CD4-positive, alpha-beta T cell (primary cell): ENCODE data around the gene LCN1. TPM values are rescaled to one million over a fixed set of nuclear protein-coding genes. Genes with fewer than 3 reads are reported as not detected.

Source experiments
- ATAC-seq: fragments of 200-7000 bp; cut with Tn5 transposase; one replicate; pipeline ENCODE4 v1.10.0; 2022; ENCODE audit warnings: mild to moderate bottlenecking; ENCODE audit not compliant: poor library complexity
- CTCF ChIA-PET: fragments of 350-600 bp; sonication (Branson Sonifier 250); formaldehyde crosslinking; loops from one replicate; lab custom pipeline; 2021; ENCODE audit warnings: antibody characterized with exemption, inconsistent platforms; lab: Charles Lee
- POLR2A ChIA-PET: fragments of 350-600 bp; sonication (Branson Sonifier 250); formaldehyde crosslinking; loops from one replicate; lab custom pipeline; 2021; ENCODE audit warnings: antibody characterized with exemption, inconsistent platforms; lab: Charles Lee
- DNase-seq, 14 experiments: peaks; one replicate each; pipeline ENCODE4 v3.0.0-alpha.2; 2013 to 2020; ENCODE audit warnings: mixed read lengths in 2 of 14
- H3K27ac ChIP-seq, 2 donors: one replicate each; pipeline versions ENCODE4 v1.5.1 to v1.7.0; 2013; ENCODE audit warnings: low read length in 2 of 2, low read depth in 1 of 2, mild to moderate bottlenecking in 1 of 2
- H3K27me3 ChIP-seq, 2 experiments: 1 replicate in 1 of 2; 2 replicates in 1 of 2; pipeline versions ENCODE4 v1.6.1 to v1.7.0; 2013; ENCODE audit warnings: low read length in 2 of 2, control low read depth in 1 of 2, mild to moderate bottlenecking in 1 of 2, moderate library complexity in 1 of 2; ENCODE audit not compliant: insufficient read depth in 2 of 2, control insufficient read depth in 1 of 2
- H3K36me3 ChIP-seq: one replicate; pipeline ENCODE4 v1.6.1; 2013; ENCODE audit warnings: low read length, control low read depth; ENCODE audit not compliant: insufficient read depth
- H3K4me1 ChIP-seq: one replicate; pipeline ENCODE4 v1.6.1; 2013; ENCODE audit warnings: low read length, control low read depth; ENCODE audit not compliant: insufficient read depth
- H3K4me3 ChIP-seq: one replicate; pipeline ENCODE4 v1.5.1; 2013; ENCODE audit warnings: mild to moderate bottlenecking, low read length, moderate library complexity
- H3K9me3 ChIP-seq, 2 experiments: 1 replicate in 1 of 2; 2 replicates in 1 of 2; pipeline versions ENCODE4 v1.6.1 to v1.7.0; 2013; ENCODE audit warnings: low read length in 2 of 2, mild to moderate bottlenecking in 2 of 2, control low read depth in 1 of 2, moderate library complexity in 1 of 2; ENCODE audit not compliant: control insufficient read depth in 1 of 2, insufficient read depth in 1 of 2
- H3K27ac Mint-ChIP-seq: one replicate; pipeline ENCODE4 v1.8.0; 2020; ENCODE audit warnings: mixed read lengths
- H3K27me3 Mint-ChIP-seq: one replicate; pipeline ENCODE4 v1.8.0; 2021; ENCODE audit warnings: mixed read lengths
- H3K36me3 Mint-ChIP-seq: one replicate; pipeline ENCODE4 v1.8.0; 2021; ENCODE audit warnings: low read depth, mixed read lengths
- H3K4me1 Mint-ChIP-seq: one replicate; pipeline ENCODE4 v1.8.0; 2021; ENCODE audit warnings: low read depth, mixed read lengths
- H3K4me3 Mint-ChIP-seq: one replicate; pipeline ENCODE4 v1.8.0; 2020; ENCODE audit warnings: mild to moderate bottlenecking, mixed read lengths
- H3K9me3 Mint-ChIP-seq: one replicate; pipeline ENCODE4 v1.8.0; 2020; ENCODE audit warnings: mixed read lengths
- intact Hi-C, 2 experiments: fragments of 100-400 bp; cut with DNase I in 1 of 2; cut with micrococcal nuclease in 1 of 2; formaldehyde crosslinking; loops; one replicate each; pipeline versions ENCODE4 v1.15.1 to v1.9.0; 2023 to 2025; cut with DNase I, micrococcal nuclease
- total RNA-seq, 174 experiments: library from RNA in 2 of 174; stranded (reverse) in 2 of 174; gene quantifications; one replicate each; pipeline ENCODE4 v1.2.3 and lab custom pipeline; 2021 to 2026
- TF ChIP-seq, protein P1 (sequence below): fragments of 200-600 bp; IDR thresholded peaks from one replicate; pipeline ENCODE4 v1.8.0; 2022; ENCODE audit warnings: antibody characterized with exemption, mild to moderate bottlenecking

The LCN1 gene
- total RNA-seq, 2 experiments from 2014 or later, result not detected

DNA sequence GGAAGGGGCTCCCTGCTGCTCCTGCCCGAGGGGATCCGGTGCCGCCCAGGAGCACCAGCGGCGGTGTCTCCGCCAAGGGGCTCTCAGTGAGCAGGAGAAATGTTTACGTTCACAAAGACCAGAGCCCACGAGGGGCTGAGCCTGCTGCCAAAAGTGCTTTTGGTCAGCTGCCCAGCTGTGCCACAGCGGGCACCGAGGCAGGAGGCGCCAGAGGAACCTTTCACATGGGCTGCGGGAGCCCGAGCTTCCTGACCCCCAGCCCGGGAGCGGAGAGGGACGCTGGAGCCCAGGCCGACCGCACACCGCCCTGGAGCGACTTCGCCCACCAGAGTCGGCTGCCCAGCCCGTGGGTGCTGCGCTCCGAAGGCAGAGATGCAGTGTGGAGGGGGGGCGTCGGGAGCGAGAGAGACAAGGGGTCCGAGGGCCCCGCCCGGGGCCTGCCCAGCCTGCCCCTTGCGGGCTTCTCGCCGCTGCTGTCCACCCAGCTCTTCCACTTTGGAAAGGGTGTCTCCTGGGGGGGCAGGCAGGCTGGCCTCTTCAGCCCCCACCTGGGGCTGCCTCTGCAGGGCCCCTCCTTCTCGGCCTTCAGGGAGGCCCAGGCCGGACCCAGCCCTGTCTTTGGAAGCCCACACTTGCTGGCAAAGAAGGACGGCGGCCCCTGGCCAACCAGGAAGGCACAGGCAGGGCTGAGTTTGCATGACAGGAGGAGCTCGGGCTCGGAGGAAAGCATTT lies 33.8 kb upstream of the LCN1 start:
- ChIA-PET CTCF (no interaction called here), POLR2A (no interaction called here)
- no peaks in the 10 kb centered on the region for H3K36me3 ChIP-seq
- Mint-ChIP-seq H3K27me3 (peaks cover 20% of the 10 kb centered on the region), H3K9me3 (no peaks in the 10 kb centered on the region), H3K4me3 (no peak overlapping the region), H3K4me1 (no peaks in the 10 kb centered on the region), H3K27ac (no peak overlapping the region), H3K36me3 (no peaks in the 10 kb centered on the region)
- TF ChIP-seq, protein P1, sequence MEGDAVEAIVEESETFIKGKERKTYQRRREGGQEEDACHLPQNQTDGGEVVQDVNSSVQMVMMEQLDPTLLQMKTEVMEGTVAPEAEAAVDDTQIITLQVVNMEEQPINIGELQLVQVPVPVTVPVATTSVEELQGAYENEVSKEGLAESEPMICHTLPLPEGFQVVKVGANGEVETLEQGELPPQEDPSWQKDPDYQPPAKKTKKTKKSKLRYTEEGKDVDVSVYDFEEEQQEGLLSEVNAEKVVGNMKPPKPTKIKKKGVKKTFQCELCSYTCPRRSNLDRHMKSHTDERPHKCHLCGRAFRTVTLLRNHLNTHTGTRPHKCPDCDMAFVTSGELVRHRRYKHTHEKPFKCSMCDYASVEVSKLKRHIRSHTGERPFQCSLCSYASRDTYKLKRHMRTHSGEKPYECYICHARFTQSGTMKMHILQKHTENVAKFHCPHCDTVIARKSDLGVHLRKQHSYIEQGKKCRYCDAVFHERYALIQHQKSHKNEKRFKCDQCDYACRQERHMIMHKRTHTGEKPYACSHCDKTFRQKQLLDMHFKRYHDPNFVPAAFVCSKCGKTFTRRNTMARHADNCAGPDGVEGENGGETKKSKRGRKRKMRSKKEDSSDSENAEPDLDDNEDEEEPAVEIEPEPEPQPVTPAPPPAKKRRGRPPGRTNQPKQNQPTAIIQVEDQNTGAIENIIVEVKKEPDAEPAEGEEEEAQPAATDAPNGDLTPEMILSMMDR, result no peak
- no peak for DNase-seq
- H3K4me3 ChIP-seq, result no peak overlapping the region
- H3K9me3 ChIP-seq, result no peaks in the 10 kb centered on the region
- ATAC-seq, result no peak
- no peak overlapping the region for H3K27ac ChIP-seq
- intact Hi-C loops, result no loop called here
- no peaks in the 10 kb centered on the region for H3K4me1 ChIP-seq
- H3K27me3 ChIP-seq, result peaks cover 19 to 22% of the 10 kb centered on the region in 2 experiments

DNA sequence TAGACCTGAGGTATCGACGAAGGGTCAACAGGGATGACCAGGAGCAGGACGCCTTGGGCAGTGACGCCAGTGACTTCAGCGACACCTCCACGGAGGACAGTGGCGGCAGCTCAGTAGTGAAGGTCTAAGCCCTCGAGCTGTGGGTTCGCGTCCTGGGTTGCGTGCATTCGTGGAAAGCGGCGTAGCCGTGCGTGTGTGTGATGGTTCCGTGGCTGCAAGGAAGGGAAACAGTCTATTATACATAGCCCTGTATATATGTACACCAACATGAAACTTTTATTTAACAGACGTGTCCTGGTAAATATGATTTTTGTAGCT lies 33.3 kb upstream of the LCN1 start:
- ChIA-PET CTCF (no interaction called here), POLR2A (no interaction called here)
- no peaks in the 10 kb centered on the region for H3K4me1 Mint-ChIP-seq
- Histone ChIP-seq H3K9me3 (no peaks in the 10 kb centered on the region), H3K27me3 (peaks cover 19% of the 10 kb centered on the region in 2 experiments), H3K4me3 (no peak overlapping the region), H3K36me3 (no peaks in the 10 kb centered on the region), H3K27ac (no peak overlapping the region), H3K4me1 (no peaks in the 10 kb centered on the region)
- H3K9me3 Mint-ChIP-seq, result no peaks in the 10 kb centered on the region
- ATAC-seq (no peak), DNase-seq (no peak)
- no peak overlapping the region for H3K4me3 Mint-ChIP-seq
- H3K27ac Mint-ChIP-seq, result no peak overlapping the region
- peaks cover 16% of the 10 kb centered on the region for H3K27me3 Mint-ChIP-seq
- no peaks in the 10 kb centered on the region for H3K36me3 Mint-ChIP-seq
- intact Hi-C loops, result no loop called here
- TF ChIP-seq, protein P1, result no peak

DNA sequence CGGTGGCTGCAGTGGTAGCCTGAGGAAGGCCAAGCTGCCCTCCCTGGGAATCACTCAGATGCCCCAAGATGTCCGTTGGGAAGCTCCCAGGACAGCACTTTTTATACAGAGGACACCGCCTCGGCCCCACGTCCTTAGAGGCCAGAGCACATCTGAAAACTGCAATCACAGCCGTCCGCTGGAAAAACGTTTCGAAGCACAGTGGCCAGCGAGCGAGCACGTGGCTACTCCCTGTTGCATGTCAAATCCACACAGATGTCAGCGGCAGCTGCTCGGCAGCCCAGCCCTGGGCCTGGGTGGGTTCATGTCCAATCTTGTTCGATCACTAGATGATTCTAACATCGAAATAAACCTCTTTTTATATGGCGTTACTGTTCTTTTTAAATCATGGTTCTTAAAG lies 32.7 kb upstream of the LCN1 start:
- no peak for DNase-seq
- ChIA-PET POLR2A (no interaction called here), CTCF (no interaction called here)
- Histone ChIP-seq H3K36me3 (no peaks in the 10 kb centered on the region), H3K9me3 (no peaks in the 10 kb centered on the region), H3K27ac (no peak overlapping the region), H3K4me1 (no peaks in the 10 kb centered on the region), H3K27me3 (peaks cover 15 to 16% of the 10 kb centered on the region in 2 experiments), H3K4me3 (no peak overlapping the region)
- Mint-ChIP-seq H3K27ac (no peak overlapping the region), H3K4me3 (no peak overlapping the region), H3K36me3 (no peaks in the 10 kb centered on the region), H3K9me3 (no peaks in the 10 kb centered on the region), H3K4me1 (no peaks in the 10 kb centered on the region), H3K27me3 (peaks cover 11% of the 10 kb centered on the region)
- intact Hi-C loops, result no loop called here
- no peak for ATAC-seq
- TF ChIP-seq, protein P1, result no peak
